Heart left ventricle (tissue), 16 donors: ENCODE measurements around the gene DPEP1. TPM values are rescaled to one million over a fixed set of nuclear protein-coding genes. Genes with fewer than 3 reads are reported as not detected.

Experiments
- ATAC-seq, 4 donors: fragments of 200-7000 bp; cut with Tn5 transposase; one replicate each; pipeline ENCODE4 v1.9.1; 2020 to 2022; ENCODE audit warnings: moderate library complexity in 4 of 4, mild to moderate bottlenecking in 3 of 4, moderate number of reproducible peaks in 1 of 4
- DNase-seq, 5 donors: peaks; one replicate each; pipeline ENCODE4 v3.0.0-alpha.2; 2020
- H3K27ac ChIP-seq, 12 donors: fragments of 200-600 bp; sonication (generic) in 4 of 12; one replicate each; pipeline versions ENCODE4 v1.5.0 to v1.8.0; 2016 to 2022; ENCODE audit warnings: mild to moderate bottlenecking in 2 of 12
- H3K27me3 ChIP-seq, 9 donors: fragments of 200-600 bp; sonication (generic) in 2 of 9; one replicate each; pipeline versions ENCODE4 v1.5.1 to v1.8.0; 2016 to 2022; ENCODE audit warnings: mild to moderate bottlenecking in 3 of 9
- H3K36me3 ChIP-seq, 9 donors: fragments of 200-600 bp; sonication (generic) in 2 of 9; one replicate each; pipeline versions ENCODE4 v1.5.0 to v1.8.0; 2018 to 2022; ENCODE audit warnings: mild to moderate bottlenecking in 2 of 9
- H3K4me1 ChIP-seq, 12 donors: fragments of 200-600 bp; sonication (generic) in 4 of 12; one replicate each; pipeline versions ENCODE4 v1.5.0 to v1.8.0; 2016 to 2022; ENCODE audit warnings: mild to moderate bottlenecking in 3 of 12
- H3K4me3 ChIP-seq, 12 donors: fragments of 200-600 bp; sonication (generic) in 4 of 12; one replicate each; pipeline versions ENCODE4 v1.5.0 to v1.8.0; 2017 to 2022; ENCODE audit warnings: mild to moderate bottlenecking in 9 of 12, moderate library complexity in 4 of 12
- H3K9me3 ChIP-seq, 12 donors: fragments of 200-600 bp; sonication (generic) in 4 of 12; one replicate each; pipeline versions ENCODE4 v1.5.0 to v1.8.0; 2016 to 2022; ENCODE audit warnings: mild to moderate bottlenecking in 1 of 12
- CTCF ChIP-seq, 12 donors: fragments of 200-600 bp; sonication (generic) in 4 of 12; IDR thresholded peaks; one replicate each; pipeline versions ENCODE4 v1.5.0 to v1.8.0; 2018 to 2022; ENCODE audit warnings: antibody characterized with exemption in 12 of 12, mild to moderate bottlenecking in 5 of 12
- POLR2A ChIP-seq, 2 donors: fragments of 450-650 bp; IDR thresholded peaks; one replicate each; pipeline ENCODE4 v1.6.1; 2017; ENCODE audit warnings: antibody characterized with exemption in 2 of 2, mild to moderate bottlenecking in 2 of 2, moderate library complexity in 2 of 2
- WGBS, 4 donors: extraction: QIAGEN DNeasy Blood & Tissue Kit in 2 of 4; methylation state at CpG; one replicate each; pipeline versions ENCODE4 v1.1.5 to v1.1.7; 2013 to 2018; 5-methylcytosine and 5-hydroxymethylcytosine counted together
- intact Hi-C, 10 donors: fragments of 100-400 bp; cut with DNase I; formaldehyde crosslinking; loops; one replicate each; pipeline versions ENCODE4 v1.11.1 to v1.14.2; 2022
- polyA plus RNA-seq, 2 donors: library from polyadenylated mRNA; stranded (reverse); fragments of 200-250 nt; gene quantifications; one replicate each; pipeline ENCODE4 v1.2.3, GENCODE V29; 2013
- total RNA-seq, 9 donors: library from RNA; depleted of rRNA in 2 of 9; stranded (reverse); fragments of >200 nt in 2 of 9; fragmentation: NEBNext Ultra II Directional in 3 of 9; extraction: Animal tissue kit (Norgen Biotek cat#: 25700) in 3 of 9; gene quantifications; one replicate each; pipeline versions ENCODE4 v1.1.0 to v1.2.4, GENCODE V29; 2016 to 2023
- donor health status: ischemic (EF 13 %, LVEDD 7.1; RV severe dilation, severe dysfunction).
- donor health status: healthy with polysubstance abuse.
- donor health status: DM: no; HTN: yes; CAD: no.
- donor health status: DM: no; HTN: no; CAD: no.
- donor health status: ischemic (EF 25% LVEDD 6.9; RV normal size, moderate dysfunction).
- donor health status: ischemic (EF 25% LVEDD 5.7; RV mildly dilated, moderate dysfunction).
- donor health status: healthy.
- donor health status: DM: yes; HTN: yes; CAD: no.
- donor health status: ischemic (EF 35%, LVEDD 5.7; RV mildly dilated, moderate dysfunction).
- donor health status: nonischemic (EF 11% LVEDD 7.7; RV severe dilation, severe dysfunction).
- donor health status: DM: yes; HTN: yes; CAD: no.
- donor health status: PGD.
- donor health status: ischemic (EF 29% LVEDD 5.4; RV normal size, mild dysfunction).
- donor health status: nonischemic (EF 23%, LVEDD 6.1; RV moderate dilation, normal function).

Gene DPEP1
- total and polyA plus RNA-seq, 11 donors, result not detected

DNA sequence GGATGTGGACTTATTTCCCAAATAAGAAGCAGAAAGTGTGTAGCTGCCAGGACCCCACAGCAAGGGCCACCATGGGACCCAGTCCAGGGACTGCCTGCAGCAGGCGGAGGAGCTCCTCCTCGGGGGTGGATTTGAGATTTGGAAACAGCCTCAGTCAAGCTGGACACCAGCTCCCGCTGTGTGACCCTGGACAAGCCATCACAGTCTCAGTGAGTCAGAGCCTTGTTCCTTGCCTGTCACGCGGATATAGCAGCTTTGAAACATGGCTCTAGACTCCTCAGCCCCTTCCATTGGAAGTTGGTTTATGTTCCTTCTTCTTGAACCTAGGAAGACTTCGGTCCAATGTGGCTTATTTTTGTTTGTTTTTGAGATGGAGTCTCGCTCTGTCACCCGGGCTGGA, 12.5 kb upstream of the DPEP1 start:
- Histone ChIP-seq H3K4me1 (peaks cover 0 to 14% (median 3%) of the 10 kb centered on the region in 12 donors), H3K27me3 (peaks cover 0 to 12% (median 0%) of the 10 kb centered on the region in 9 donors), H3K4me3 (no peak overlapping the region), H3K27ac (no peak overlapping the region), H3K36me3 (no peaks in the 10 kb centered on the region), H3K9me3 (no peaks in the 10 kb centered on the region)
- WGBS, 4 donors, result 66 to 87% (median 86%) methylated on average over 5 to 8 of the region's 8 CpGs
- ATAC-seq, result no peak
- no peak for DNase-seq
- intact Hi-C loops, result no loop called here
- TF ChIP-seq CTCF (IDR thresholded peaks at IDR 0.05) (no peak), POLR2A (IDR thresholded peaks at IDR 0.05) (no peak)

- Histone ChIP-seq H3K4me3 (no peak overlapping the region), H3K36me3 (no peaks in the 10 kb centered on the region), H3K9me3 (no peaks in the 10 kb centered on the region), H3K4me1 (peaks cover 0 to 14% (median 3%) of the 10 kb centered on the region in 12 donors), H3K27me3 (peaks cover 0 to 12% (median 0%) of the 10 kb centered on the region in 9 donors), H3K27ac (no peak overlapping the region)
- no peak for ATAC-seq
- no peak for DNase-seq
- 53 to 64% (median 57%) methylated on average over 13 to 22 of the region's 22 CpGs for WGBS, 4 donors
- TF ChIP-seq CTCF (IDR thresholded peaks at IDR 0.05), result no peak
- TF ChIP-seq POLR2A (IDR thresholded peaks at IDR 0.05), result no peak
- intact Hi-C loops, result no loop called here
These were observed 11.6 kb upstream of the DPEP1 start for GRCh38 chr16:89601906-89602272.

DNA sequence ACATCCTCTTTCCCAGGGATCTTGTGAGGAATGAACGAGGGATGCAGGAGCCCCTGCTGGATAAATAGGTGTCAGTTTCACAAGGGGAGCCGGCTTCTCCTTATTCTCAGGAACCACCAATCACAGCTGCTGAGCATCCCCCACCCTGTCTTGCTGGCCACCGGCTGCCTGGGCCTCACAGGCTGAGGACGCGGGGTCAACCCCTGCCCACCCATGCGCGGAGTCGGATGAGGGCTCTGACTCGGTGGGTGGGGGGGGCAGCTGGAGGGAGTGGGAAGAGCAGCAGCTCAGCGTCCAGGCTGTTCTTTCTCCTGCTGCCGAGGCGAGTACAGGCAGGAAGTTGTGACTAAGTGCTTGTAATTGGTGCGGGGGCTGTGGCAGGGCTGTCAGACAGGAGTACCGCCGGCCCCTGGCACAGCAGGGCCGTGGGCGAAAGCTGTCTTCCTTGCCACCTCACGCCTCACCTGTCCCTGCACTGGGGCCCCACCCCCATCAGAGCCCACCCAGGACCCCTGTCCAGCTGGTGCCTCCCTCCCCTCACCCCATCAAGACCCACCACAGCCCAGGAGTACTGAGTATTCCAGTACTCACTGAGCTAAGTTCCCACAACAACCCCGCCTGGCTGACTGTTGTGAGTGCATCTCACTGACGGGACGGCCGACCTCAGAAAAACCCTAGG, 11.0 kb upstream of the DPEP1 start:
- 5 to 6% (median 6%) methylated on average over 12 to 22 of the region's 22 CpGs for WGBS, 4 donors
- peak in 3 of 4 donors; percentile 57 to 88 (median 69) for ATAC-seq
- H3K27ac ChIP-seq, result no peak overlapping the region
- intact Hi-C loops, result no loop called here
- H3K27me3 ChIP-seq, result peaks cover 0 to 12% (median 0%) of the 10 kb centered on the region in 9 donors
- no peaks in the 10 kb centered on the region for H3K36me3 ChIP-seq
- TF ChIP-seq CTCF (IDR thresholded peaks at IDR 0.05) (no peak), POLR2A (IDR thresholded peaks at IDR 0.05) (no peak)
- no peaks in the 10 kb centered on the region for H3K9me3 ChIP-seq
- peak in 2 of 5 donors; percentile 33 to 63 for DNase-seq
- H3K4me3 ChIP-seq, result peak overlapping the region in 1 of 12 donors; percentile 12
- H3K4me1 ChIP-seq, result peaks cover 0 to 14% (median 3%) of the 10 kb centered on the region in 12 donors

DNA sequence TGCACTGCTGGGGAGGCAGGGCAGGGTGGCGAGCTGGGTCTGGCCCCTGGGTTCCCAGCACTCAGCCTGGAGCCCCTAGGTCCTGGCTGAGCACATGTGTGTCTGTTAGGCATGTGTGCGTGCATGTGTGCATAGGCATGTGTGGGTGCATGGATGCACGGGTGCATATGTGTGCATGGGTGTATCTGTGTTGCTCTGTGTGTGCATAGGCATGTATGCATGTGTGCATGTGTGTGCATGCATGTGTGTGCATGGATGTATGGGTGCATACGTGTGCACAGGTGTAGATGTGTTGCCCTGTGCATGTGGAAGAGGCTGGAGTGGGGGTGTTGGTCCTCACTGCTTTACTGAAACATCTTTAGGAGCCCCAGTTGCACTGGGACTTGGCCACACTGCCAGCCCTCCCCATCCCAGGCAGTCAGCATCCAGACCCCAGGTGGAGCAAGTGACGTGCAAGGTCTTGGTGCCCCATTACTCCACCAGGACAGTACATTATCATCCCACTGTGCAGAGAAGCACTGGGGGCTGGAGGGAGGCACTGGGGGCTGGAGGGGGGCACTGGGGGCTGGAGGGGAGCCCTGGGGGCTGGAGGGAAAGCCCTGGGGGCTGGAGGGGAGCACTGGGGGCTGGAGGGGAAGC, 10.4 kb upstream of the DPEP1 start:
- DNase-seq, result no peak
- Histone ChIP-seq H3K4me3 (no peak overlapping the region), H3K4me1 (peaks cover 0 to 14% (median 3%) of the 10 kb centered on the region in 12 donors), H3K9me3 (no peaks in the 10 kb centered on the region), H3K36me3 (no peaks in the 10 kb centered on the region), H3K27me3 (peaks cover 0 to 12% (median 0%) of the 10 kb centered on the region in 9 donors), H3K27ac (no peak overlapping the region)
- ATAC-seq, result no peak
- intact Hi-C loops, result no loop called here
- no peak for TF ChIP-seq POLR2A (IDR thresholded peaks at IDR 0.05)
- TF ChIP-seq CTCF (IDR thresholded peaks at IDR 0.05), result no peak
- WGBS, 4 donors, result 63 to 72% (median 63%) methylated on average over 4 to 5 of the region's 5 CpGs
